Stomach (tissue), 9 donors: ENCODE measurements around the gene CARD16. TPM values are rescaled to one million over a fixed set of nuclear protein-coding genes. Genes with fewer than 3 reads are reported as not detected.

Experiments
- DNase-seq, 2 donors: peaks; one replicate each; pipeline versions ENCODE4 v3.0.0 to v3.0.0-alpha.2; 2013 to 2019
- H3K27ac ChIP-seq, 5 donors: fragments of 200-600 bp in 4 of 5; sonication (generic) in 4 of 5; one replicate each; pipeline ENCODE4 v1.5.1; 2013 to 2019; ENCODE audit warnings: mild to moderate bottlenecking in 1 of 5, moderate library complexity in 1 of 5
- H3K27me3 ChIP-seq, 3 donors: fragments of 200-600 bp; sonication (generic); one replicate each; pipeline ENCODE4 v1.5.1; 2017 to 2019; ENCODE audit warnings: mixed run types in 1 of 3
- H3K36me3 ChIP-seq, 4 donors: fragments of 200-600 bp; sonication (generic); 1 replicate in 3 of 4; 2 replicates in 1 of 4; pipeline ENCODE4 v1.5.1; 2016 to 2019
- H3K4me1 ChIP-seq, 4 donors: fragments of 200-600 bp; sonication (generic); one replicate each; pipeline ENCODE4 v1.5.1; 2016 to 2019
- H3K4me3 ChIP-seq, 4 donors: fragments of 200-600 bp; sonication (generic) in 3 of 4; one replicate each; pipeline ENCODE4 v1.5.1; 2016 to 2019; ENCODE audit warnings: mild to moderate bottlenecking in 1 of 4
- H3K9me3 ChIP-seq, 4 donors: fragments of 200-600 bp; sonication (generic); one replicate each; pipeline ENCODE4 v1.5.1; 2016 to 2019
- EP300 ChIP-seq: sonication (generic); formaldehyde crosslinking; IDR thresholded peaks from one replicate; pipeline ENCODE4 v1.6.1; 2017; ENCODE audit warnings: antibody characterized with exemption
- POLR2A ChIP-seq, 4 donors: fragments of 450-650 bp; IDR thresholded peaks; one replicate each; pipeline ENCODE4 v1.6.1; 2016; ENCODE audit warnings: antibody characterized with exemption in 4 of 4, control low read depth in 2 of 4, mild to moderate bottlenecking in 1 of 4, moderate library complexity in 1 of 4
- POLR2AphosphoS5 ChIP-seq, 3 donors: sonication (generic); formaldehyde crosslinking; IDR thresholded peaks; one replicate each; pipeline ENCODE4 v1.6.1; 2016; ENCODE audit warnings: antibody characterized with exemption in 3 of 3
- WGBS, 5 donors: extraction: QIAGEN DNeasy Blood & Tissue Kit in 3 of 5; methylation state at CpG; one replicate each; pipeline versions ENCODE4 v1.1.5 to v1.1.7; 2013 to 2018; 5-methylcytosine and 5-hydroxymethylcytosine counted together
- intact Hi-C: fragments of 100-400 bp; cut with DNase I; formaldehyde crosslinking; loops from one replicate; pipeline ENCODE4 v1.15.1; 2023; ENCODE audit warnings: low total_unique reads
- polyA plus RNA-seq, 3 donors: library from polyadenylated mRNA; stranded (reverse); fragments of 200-250 nt; gene quantifications; one replicate each; pipeline ENCODE4 v1.2.3, GENCODE V29; 2013
- total RNA-seq, 5 donors: library from RNA; depleted of rRNA; stranded (reverse); fragments of >200 nt; gene quantifications; one replicate each; pipeline versions ENCODE4 v1.1.0 to v1.2.3, GENCODE V29; 2014 to 2016
- TF ChIP-seq, protein P1 (sequence below), 7 experiments: fragments of 450-650 bp in 4 of 7; fragments of 200-600 bp in 3 of 7; sonication (generic) in 3 of 7; IDR thresholded peaks; one replicate each; pipeline ENCODE4 v1.5.1; 2016 to 2019; ENCODE audit warnings: antibody characterized with exemption in 7 of 7, control low read depth in 2 of 7, mild to moderate bottlenecking in 1 of 7
- donor health status: healthy with polysubstance abuse.
- donor health status: Bipolar disorder and iron deficiency.
- donor health status: healthy.

CARD16 gene
- total and polyA plus RNA-seq, 8 donors = 6.6 to 68.3 (median 52.0) TPM; not detected in 3

DNA sequence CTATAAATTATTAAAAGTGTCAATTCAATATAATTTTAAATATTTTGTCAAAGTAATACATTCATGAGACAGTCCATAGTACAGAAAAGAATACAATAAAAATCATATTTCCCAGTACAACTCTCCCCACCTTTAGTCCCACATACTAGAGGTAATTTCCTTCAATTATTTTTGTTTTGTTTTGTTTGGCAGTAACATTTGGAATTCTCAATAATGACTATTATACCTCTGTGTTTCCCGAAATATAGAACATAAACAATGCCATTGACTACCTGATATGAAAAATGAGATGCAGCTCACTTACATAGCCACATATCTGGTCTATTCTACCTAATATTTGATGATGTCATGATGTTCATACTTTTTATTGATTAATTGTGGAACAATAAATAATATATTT lies 52.4 kb downstream of the CARD16 start:
- intact Hi-C loops = no loop called here

DNA sequence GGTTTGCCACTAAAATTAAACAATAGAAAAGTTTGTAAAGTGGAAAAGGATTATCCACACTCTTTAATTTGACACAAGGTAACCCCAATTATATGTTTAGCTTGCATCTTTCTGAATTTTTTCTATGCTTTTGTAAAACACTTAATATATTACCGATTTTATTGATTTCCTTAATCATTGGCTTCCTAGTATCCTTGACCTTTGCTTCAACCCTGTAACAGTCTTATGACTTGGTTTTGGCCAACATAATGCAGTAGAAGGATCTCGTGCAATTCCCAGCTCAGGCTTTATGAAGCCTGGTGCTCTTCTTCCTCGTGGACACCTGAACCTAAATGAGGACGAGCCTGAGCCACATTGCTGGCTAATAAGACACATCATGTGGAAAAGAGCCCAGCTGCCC lies 53.1 kb downstream of the CARD16 start:
- H3K36me3 ChIP-seq = no peaks in the 10 kb centered on the region
- peaks cover 0 to 7% (median 3%) of the 10 kb centered on the region in 4 donors for H3K9me3 ChIP-seq
- TF ChIP-seq, protein P1, sequence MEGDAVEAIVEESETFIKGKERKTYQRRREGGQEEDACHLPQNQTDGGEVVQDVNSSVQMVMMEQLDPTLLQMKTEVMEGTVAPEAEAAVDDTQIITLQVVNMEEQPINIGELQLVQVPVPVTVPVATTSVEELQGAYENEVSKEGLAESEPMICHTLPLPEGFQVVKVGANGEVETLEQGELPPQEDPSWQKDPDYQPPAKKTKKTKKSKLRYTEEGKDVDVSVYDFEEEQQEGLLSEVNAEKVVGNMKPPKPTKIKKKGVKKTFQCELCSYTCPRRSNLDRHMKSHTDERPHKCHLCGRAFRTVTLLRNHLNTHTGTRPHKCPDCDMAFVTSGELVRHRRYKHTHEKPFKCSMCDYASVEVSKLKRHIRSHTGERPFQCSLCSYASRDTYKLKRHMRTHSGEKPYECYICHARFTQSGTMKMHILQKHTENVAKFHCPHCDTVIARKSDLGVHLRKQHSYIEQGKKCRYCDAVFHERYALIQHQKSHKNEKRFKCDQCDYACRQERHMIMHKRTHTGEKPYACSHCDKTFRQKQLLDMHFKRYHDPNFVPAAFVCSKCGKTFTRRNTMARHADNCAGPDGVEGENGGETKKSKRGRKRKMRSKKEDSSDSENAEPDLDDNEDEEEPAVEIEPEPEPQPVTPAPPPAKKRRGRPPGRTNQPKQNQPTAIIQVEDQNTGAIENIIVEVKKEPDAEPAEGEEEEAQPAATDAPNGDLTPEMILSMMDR (IDR thresholded peaks at IDR 0.05) = no peak
- no peak for TF ChIP-seq POLR2A (IDR thresholded peaks at IDR 0.05)
- TF ChIP-seq EP300 = no peak
- no peak for TF ChIP-seq POLR2AphosphoS5 (IDR thresholded peaks at IDR 0.05)
- WGBS, 5 donors = 84 to 92% (median 86%) methylated on average over 4 of the region's 4 CpGs
- no peaks in the 10 kb centered on the region for H3K4me1 ChIP-seq
- H3K27me3 ChIP-seq = no peaks in the 10 kb centered on the region
- DNase-seq = no peak
- H3K4me3 ChIP-seq = no peak overlapping the region
- intact Hi-C loops = no loop called here
- H3K27ac ChIP-seq = no peak overlapping the region

More for the DNA sequence above, 52.4 kb downstream of the CARD16 start:
- H3K4me3 ChIP-seq = no peak overlapping the region
- H3K27me3 ChIP-seq = no peaks in the 10 kb centered on the region
- peaks cover 0 to 7% (median 3%) of the 10 kb centered on the region in 4 donors for H3K9me3 ChIP-seq
- WGBS, 5 donors = 62 to 83% (median 80%) methylated on average over 1 of the region's 1 CpG
- no peak for DNase-seq
- no peaks in the 10 kb centered on the region for H3K4me1 ChIP-seq
- no peaks in the 10 kb centered on the region for H3K36me3 ChIP-seq
- TF ChIP-seq POLR2A (IDR thresholded peaks at IDR 0.05) (no peak), EP300 (no peak), POLR2AphosphoS5 (IDR thresholded peaks at IDR 0.05) (no peak)
- TF ChIP-seq, protein P1 (IDR thresholded peaks at IDR 0.05) = no peak
- no peak overlapping the region for H3K27ac ChIP-seq

Other genes starting within 250 kb of the CARD16 start
- 1 to 10 TPM in 3 of 5 donors, not detected in 2; 2.2 to 8.5 (median 5.3) TPM for gene CASP12, start 146.9 kb downstream of the CARD16 start, total RNA-seq
- gene CASP12, start 146.9 kb downstream of the CARD16 start, polyA plus RNA-seq = under 1 TPM in 2 of 3 donors, not detected in 1; 0.23 to 0.50 TPM
- 100 to 1,000 TPM in 2 of 5 donors, 10 to 100 TPM in 2, 1 to 10 TPM in 1; 8.1 to 163 (median 71.2) TPM for gene CASP4, start 76.8 kb downstream of the CARD16 start, total RNA-seq
- gene CASP4, start 76.8 kb downstream of the CARD16 start, polyA plus RNA-seq = 10 to 100 TPM; 59.3 to 96.1 (median 65.3) TPM
- 1 to 10 TPM in 1 of 5 donors, not detected in 4; 4.3 TPM for gene CASP5, start 22.2 kb downstream of the CARD16 start, total RNA-seq
- gene CASP5, start 22.2 kb downstream of the CARD16 start, polyA plus RNA-seq = under 1 TPM in 2 of 3 donors, not detected in 1; 0.45 to 0.81 TPM
- 10 to 100 TPM in 1 of 5 donors, 1 to 10 TPM in 4; 2.3 to 71.0 (median 7.1) TPM for gene CASP1, start 10.2 kb downstream of the CARD16 start, total RNA-seq
- 10 to 100 TPM; 19.9 to 26.6 (median 21.2) TPM for gene CASP1, start 10.2 kb downstream of the CARD16 start, polyA plus RNA-seq
- gene CARD18, start 94.4 kb upstream of the CARD16 start, total RNA-seq = not detected
- under 1 TPM in 1 of 3 donors, not detected in 2; 0.23 TPM for gene CARD18, start 94.4 kb upstream of the CARD16 start, polyA plus RNA-seq